GM12801 (cell line): ENCODE data around the gene AGAP3.

ENCODE experiments used
- CTCF ChIP-seq: IDR thresholded peaks from one replicate; pipeline ENCODE4 v1.5.1; 2011; ENCODE audit warnings: control low read depth; ENCODE audit not compliant: insufficient read length; ENCODE audit errors: extremely low read depth

AGAP3 gene

GRCh38 chr7:151060113-151060415 is 26.2 kb upstream of the AGAP3 start:
- TF ChIP-seq CTCF: no peak

GRCh38 chr7:151060416-151061212 is 25.7 kb upstream of the AGAP3 start:
- no peak for TF ChIP-seq CTCF

GRCh38 chr7:151061213-151062110 is 24.8 kb upstream of the AGAP3 start:
- TF ChIP-seq CTCF: no peak

GRCh38 chr7:151062111-151062398 is 24.2 kb upstream of the AGAP3 start:
- no peak for TF ChIP-seq CTCF

GRCh38 chr7:151062399-151063211 is 23.7 kb upstream of the AGAP3 start:
- TF ChIP-seq CTCF: no peak

GRCh38 chr7:151063212-151063561 is 23.1 kb upstream of the AGAP3 start:
- no peak for TF ChIP-seq CTCF

- TF ChIP-seq CTCF: no peak
These were observed 21.8 kb upstream of the AGAP3 start for GRCh38 chr7:151064454-151064853.
